ENCODE results near the gene HYCC1.
A peak's percentile ranks its signal among the peaks of the same experiment; 100 is the strongest.
"Not testable (repeated sequence)": the region's sequence is repeated elsewhere in the genome, so short reads cannot be mapped to it uniquely, and the experiment has no call there.

The HYCC1 gene

GRCh38 chr7:23013715-23014649 is at the start of gene HYCC1:
HYCC1 (minus strand) TSS chr7:23014130; CDS start chr7:22991111, 23,019 bp downstream.
- peak; percentile 99 for DNase-seq (ENCODE audit: low read depth)

- no peak for DNase-seq (ENCODE audit: low read depth)
These were observed 48.5 kb upstream of the HYCC1 start for GRCh38 chr7:23062452-23062851.

GRCh38 chr7:23061327-23061726 is 47.4 kb upstream of the HYCC1 start:
- DNase-seq (ENCODE audit: low read depth), result no peak

- no peak for DNase-seq (ENCODE audit: low read depth)
These were observed 44.6 kb upstream of the HYCC1 start for GRCh38 chr7:23058408-23059096.

- peak; percentile 73 for DNase-seq (ENCODE audit: low read depth)
These were observed 41.8 kb upstream of the HYCC1 start for GRCh38 chr7:23055582-23056178.

GRCh38 chr7:23051124-23051485 is 37.2 kb upstream of the HYCC1 start:
- DNase-seq (ENCODE audit: low read depth), result not testable (repeated sequence)

GRCh38 chr7:23046336-23046735 is 32.4 kb upstream of the HYCC1 start:
- DNase-seq (ENCODE audit: low read depth), result not testable (repeated sequence)

GRCh38 chr7:23045086-23045485 is 31.2 kb upstream of the HYCC1 start:
- DNase-seq (ENCODE audit: low read depth), result not testable (repeated sequence)

GRCh38 chr7:23044581-23044980 is 30.7 kb upstream of the HYCC1 start:
- DNase-seq (ENCODE audit: low read depth), result no peak

GRCh38 chr7:23043441-23043840 is 29.5 kb upstream of the HYCC1 start:
- DNase-seq (ENCODE audit: low read depth), result no peak

- not testable (repeated sequence) for DNase-seq (ENCODE audit: low read depth)
These were observed 25.7 kb upstream of the HYCC1 start for GRCh38 chr7:23039674-23040073.

GRCh38 chr7:23035542-23036371 is 21.8 kb upstream of the HYCC1 start:
- not testable (repeated sequence) for DNase-seq (ENCODE audit: low read depth)

GRCh38 chr7:23027261-23027660 is 13.3 kb upstream of the HYCC1 start:
- no peak for DNase-seq (ENCODE audit: low read depth)

- DNase-seq (ENCODE audit: low read depth), result no peak
These were observed 12.2 kb upstream of the HYCC1 start for GRCh38 chr7:23026164-23026563.

GRCh38 chr7:23024454-23024853 is 10.5 kb upstream of the HYCC1 start:
- DNase-seq (ENCODE audit: low read depth), result no peak

- no peak for DNase-seq (ENCODE audit: low read depth)
These were observed 8.9 kb upstream of the HYCC1 start for GRCh38 chr7:23022851-23023250.

- peak; percentile 96 for DNase-seq (ENCODE audit: low read depth)
These were observed 8.4 kb upstream of the HYCC1 start for GRCh38 chr7:23022258-23022769.

- no peak for DNase-seq (ENCODE audit: low read depth)
These were observed 7.7 kb upstream of the HYCC1 start for GRCh38 chr7:23021596-23021995.

GRCh38 chr7:23020742-23021401 is 6.9 kb upstream of the HYCC1 start:
- DNase-seq (ENCODE audit: low read depth), result peak; percentile 99

- DNase-seq (ENCODE audit: low read depth), result no peak
These were observed 4.8 kb upstream of the HYCC1 start for GRCh38 chr7:23018750-23019149.

- DNase-seq (ENCODE audit: low read depth), result no peak
These were observed 3.4 kb upstream of the HYCC1 start for GRCh38 chr7:23017309-23017708.
